ENCODE measurements around the gene SULT1C4.

SULT1C4 gene

GRCh38 chr2:108376774-108377173 lies 980 bp upstream of the SULT1C4 start:
- DNase-seq, result no peak

- DNase-seq, result no peak
These were observed 353 bp upstream of the SULT1C4 start for GRCh38 chr2:108377401-108377800.

- DNase-seq, result no peak
These were observed 1.1 kb downstream of the SULT1C4 start for GRCh38 chr2:108378851-108379250.

GRCh38 chr2:108382196-108382595 lies 4.4 kb downstream of the SULT1C4 start:
- DNase-seq, result no peak

- DNase-seq, result no peak
These were observed 5.5 kb downstream of the SULT1C4 start for GRCh38 chr2:108383146-108383830.

- no peak for DNase-seq
These were observed 7.1 kb downstream of the SULT1C4 start for GRCh38 chr2:108384662-108385393.

- no peak for DNase-seq
These were observed 7.8 kb downstream of the SULT1C4 start for GRCh38 chr2:108385411-108386071.

GRCh38 chr2:108388045-108388444 lies 10.3 kb downstream of the SULT1C4 start:
- DNase-seq, result no peak

GRCh38 chr2:108390340-108390739 lies 12.6 kb downstream of the SULT1C4 start:
- DNase-seq, result no peak

- no peak for DNase-seq
These were observed 14.3 kb downstream of the SULT1C4 start for GRCh38 chr2:108392029-108392428.

GRCh38 chr2:108393197-108393596 lies 15.4 kb downstream of the SULT1C4 start:
- DNase-seq, result no peak

GRCh38 chr2:108395155-108395554 lies 17.4 kb downstream of the SULT1C4 start:
- no peak for DNase-seq

- no peak for DNase-seq
These were observed 19.1 kb downstream of the SULT1C4 start for GRCh38 chr2:108396845-108397244.

GRCh38 chr2:108399479-108399878 lies 21.7 kb downstream of the SULT1C4 start:
- DNase-seq, result no peak

GRCh38 chr2:108401800-108402199 lies 24.0 kb downstream of the SULT1C4 start:
- DNase-seq, result no peak

- DNase-seq, result no peak
These were observed 25.7 kb downstream of the SULT1C4 start for GRCh38 chr2:108403494-108403893.

GRCh38 chr2:108404784-108405397 lies 27.1 kb downstream of the SULT1C4 start:
- DNase-seq, result no peak

GRCh38 chr2:108407864-108408729 lies 30.3 kb downstream of the SULT1C4 start:
- DNase-seq, result no peak

GRCh38 chr2:108409768-108410167 lies 32.0 kb downstream of the SULT1C4 start:
- DNase-seq, result no peak

GRCh38 chr2:108412995-108413710 lies 35.4 kb downstream of the SULT1C4 start:
- DNase-seq, result no peak

GRCh38 chr2:108413711-108414095 lies 35.9 kb downstream of the SULT1C4 start:
- no peak for DNase-seq

Measured in stimulated activated CD4-positive, alpha-beta T cell treated with anti-CD3 and anti-CD28 coated beads, Interleukin-2, amount 100 ng/mL, for 48 hours (primary cell).